GM12878 (cell line): ENCODE data around the gene H2BK1. TPM values are rescaled to one million over a fixed set of nuclear protein-coding genes. Genes with fewer than 3 reads are reported as not detected.

Experiments used
- ASH2L ChIP-seq: fragments of 300-600, 200-600 bp; sonication (generic); IDR thresholded peaks from 2 replicates; pipeline ENCODE4 v1.6.1; 2017; ENCODE audit warnings: low read depth, mild to moderate bottlenecking, borderline replicate concordance
- ESRRA ChIP-seq: IDR thresholded peaks from 2 replicates; pipeline ENCODE4 v1.6.1; 2012; ENCODE audit warnings: mild to moderate bottlenecking, low read length, improper control_type of control experiment
- GABPA ChIP-seq: IDR thresholded peaks from 2 replicates; pipeline ENCODE4 v1.6.1; 2014; ENCODE audit warnings: antibody characterized with exemption, low read depth, mild to moderate bottlenecking, inconsistent platforms
- NR2C2 ChIP-seq: IDR thresholded peaks from 2 replicates; pipeline ENCODE4 v1.6.1; 2011; ENCODE audit warnings: borderline replicate concordance, low read depth; ENCODE audit not compliant: control insufficient read depth, insufficient read length
- PAX5 ChIP-seq: IDR thresholded peaks from 2 replicates; pipeline ENCODE4 v1.6.1; 2011; ENCODE audit warnings: low read depth, low read length, borderline replicate concordance
- PAX8 ChIP-seq: fragments of 450-650 bp; IDR thresholded peaks from 2 replicates; pipeline ENCODE4 v1.6.1; 2017; ENCODE audit warnings: mild to moderate bottlenecking, moderate library complexity
- POU2F2 ChIP-seq: IDR thresholded peaks from 3 replicates; pipeline ENCODE4 v1.6.1; 2011; ENCODE audit warnings: low read depth, mild to moderate bottlenecking, low read length, borderline replicate concordance
- RAD21 ChIP-seq: IDR thresholded peaks from 2 replicates; pipeline ENCODE4 v1.6.1; 2011; ENCODE audit warnings: mild to moderate bottlenecking, low read depth, low read length, moderate library complexity; ENCODE audit not compliant: insufficient read depth
- SMC3 ChIP-seq: IDR thresholded peaks from 2 replicates; pipeline ENCODE4 v1.6.1; 2011; ENCODE audit warnings: low read length, improper control_type of control experiment, borderline replicate concordance
- SRF ChIP-seq, 2 experiments: IDR thresholded peaks; 2 replicates each; pipeline ENCODE4 v1.6.1; 2011; ENCODE audit warnings: low read depth in 2 of 2, low read length in 2 of 2, mild to moderate bottlenecking in 1 of 2, moderate library complexity in 1 of 2
- SUZ12 ChIP-seq: fragments of 200-600 bp; sonication (generic); IDR thresholded peaks from one replicate; pipeline ENCODE4 v1.6.1; 2018; ENCODE audit warnings: antibody characterized with exemption, mild to moderate bottlenecking; ENCODE audit not compliant: unreplicated experiment
- ZBED1 ChIP-seq: IDR thresholded peaks from 2 replicates; pipeline ENCODE4 v1.6.1; 2016; ENCODE audit warnings: borderline replicate concordance
- ZZZ3 ChIP-seq: IDR thresholded peaks from 2 replicates; pipeline ENCODE4 v1.6.1; 2011; ENCODE audit warnings: low read depth; ENCODE audit not compliant: control insufficient read depth, insufficient read length
- polyA plus RNA-seq, 11 experiments: library from polyadenylated mRNA; depleted of rRNA in 4 of 11; unstranded in 6 of 11; stranded (reverse) in 5 of 11; fragments of >200 nt; fragmentation: Nextera tagmentation in 4 of 11; fragmentation: Illumina TruSeq in 1 of 11; extraction: Ambion mirVana in 4 of 11; extraction: Trizol in 1 of 11; gene quantifications; 1 replicate in 1 of 11; 2 replicates in 10 of 11; pipeline versions ENCODE4 v1.2.1 to v1.2.3, GENCODE V29; 2011 to 2016; ENCODE audit warnings: inconsistent platforms in 2 of 11, missing spikeins in 2 of 11, low read depth in 1 of 11
- total RNA-seq, 4 experiments: library from RNA; depleted of rRNA in 3 of 4; stranded (reverse); fragments of >200 nt in 3 of 4; fragmentation: Illumina TruSeq in 1 of 4; extraction: Trizol in 1 of 4; gene quantifications; 2 replicates each; pipeline versions ENCODE4 v1.2.1 to v1.2.3, GENCODE V29; 2013 to 2021

H2BK1 gene
- total and polyA plus RNA-seq, 10 of the 15 experiments (the other 5 are each of a cell fraction or from before 2014, with no cell fraction given) = 0.54 TPM; not detected in 9

GRCh38 chr7:151245360-151246101 is 35.2 kb upstream of the H2BK1 start (continued):
- TF ChIP-seq GABPA = no peak
- TF ChIP-seq SMC3 = no peak
- TF ChIP-seq ZBED1 = no peak
- TF ChIP-seq SUZ12 = no peak
- TF ChIP-seq PAX5 = no peak
- no peak for TF ChIP-seq ESRRA
- 0 out of 2 replicates have a peak, but pooled peaks have one; percentile 10 for TF ChIP-seq RAD21
- TF ChIP-seq NR2C2 = no peak
- no peak for TF ChIP-seq ASH2L
- TF ChIP-seq PAX8 = no peak
- peak; percentile 94 to 95 for TF ChIP-seq SRF (IDR thresholded peaks at IDR 0.05; ENCODE audit: low read depth in 2 of 2, low read length in 2 of 2)
- no peak for TF ChIP-seq POU2F2
- no peak for TF ChIP-seq ZZZ3
